AG09319 (cell line): ENCODE data around the gene BATF3.

Experiments
- DNase-seq: peaks from one replicate; pipeline ENCODE4 v3.0.0-alpha.2; 2010; ENCODE audit warnings: low read depth; ENCODE audit errors: extremely low read depth
- CTCF ChIP-seq: IDR thresholded peaks from 2 replicates; pipeline ENCODE4 v1.5.1; 2011; ENCODE audit warnings: low read depth, mild to moderate bottlenecking, inconsistent platforms, low read length, moderate library complexity

BATF3 gene

GRCh38 chr1:212699625-212700222 lies at the start of gene BATF3:
TSS of gene BATF3 (minus strand) at chr1:212699840. CDS start at chr1:212699762, 78 bp downstream.
- no peak for DNase-seq
- TF ChIP-seq CTCF, result no peak

- no peak for DNase-seq
These were observed 46.9 kb upstream of the BATF3 start for GRCh38 chr1:212746546-212746945.

GRCh38 chr1:212745303-212745702 lies 45.7 kb upstream of the BATF3 start:
- DNase-seq, result no peak
- no peak for TF ChIP-seq CTCF

More at GRCh38 chr1:212746546-212746945, 46.9 kb upstream of the BATF3 start:
- no peak for TF ChIP-seq CTCF

GRCh38 chr1:212743901-212744475 lies 44.3 kb upstream of the BATF3 start:
- DNase-seq, result no peak
- TF ChIP-seq CTCF, result no peak

- TF ChIP-seq CTCF, result no peak
- DNase-seq, result no peak
These were observed 38.7 kb upstream of the BATF3 start for GRCh38 chr1:212738330-212738729.

GRCh38 chr1:212737559-212737958 lies 37.9 kb upstream of the BATF3 start:
- no peak for DNase-seq
- TF ChIP-seq CTCF, result no peak

- DNase-seq, result no peak
- no peak for TF ChIP-seq CTCF
These were observed 33.5 kb upstream of the BATF3 start for GRCh38 chr1:212733109-212733508.
